GM19467 (cell line): ENCODE data around the gene SLC2A6.
"Not testable (repeated sequence)": the region's sequence is repeated elsewhere in the genome, so short reads cannot be mapped to it uniquely, and the experiment has no call there.

ENCODE experiments used
- ATAC-seq: cut with Tn5 transposase; IDR thresholded peaks from one replicate; pipeline ENCODE4 v1.9.1; 2021; ENCODE audit warnings: mild to moderate bottlenecking, moderate library complexity; ENCODE audit not compliant: unreplicated experiment

SLC2A6 gene

DNA sequence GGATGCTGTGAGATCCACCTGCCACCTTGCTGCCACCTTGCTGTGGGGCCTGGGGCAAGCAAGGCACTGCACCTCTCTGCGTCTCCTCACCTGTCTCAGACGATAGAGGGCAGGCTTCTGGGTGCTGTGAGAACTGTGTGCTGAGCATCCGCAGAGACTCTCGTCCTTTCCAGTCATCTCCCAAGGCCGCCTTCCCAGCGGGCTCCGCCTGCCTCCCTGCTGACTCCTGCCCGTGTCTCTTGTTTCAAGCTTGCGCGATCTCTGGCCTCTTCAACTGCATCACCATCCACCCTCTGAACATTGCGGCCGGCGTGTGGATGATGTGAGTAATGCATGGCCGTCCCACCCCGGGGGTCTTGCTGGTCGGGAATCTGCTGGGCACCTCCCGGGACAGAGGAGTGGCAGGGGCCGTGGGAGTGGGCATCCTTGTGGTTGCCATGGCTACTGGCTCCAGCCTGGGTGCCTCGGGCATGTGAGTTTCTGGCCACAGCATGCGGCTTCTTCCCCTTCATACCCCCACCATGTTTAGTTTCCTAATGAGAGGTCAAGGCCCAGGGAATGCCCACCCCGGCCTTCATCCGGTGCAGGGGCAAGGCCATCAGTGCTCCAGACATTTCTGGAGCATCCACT, 15.6 kb downstream of the SLC2A6 start:
- no peak for ATAC-seq

DNA sequence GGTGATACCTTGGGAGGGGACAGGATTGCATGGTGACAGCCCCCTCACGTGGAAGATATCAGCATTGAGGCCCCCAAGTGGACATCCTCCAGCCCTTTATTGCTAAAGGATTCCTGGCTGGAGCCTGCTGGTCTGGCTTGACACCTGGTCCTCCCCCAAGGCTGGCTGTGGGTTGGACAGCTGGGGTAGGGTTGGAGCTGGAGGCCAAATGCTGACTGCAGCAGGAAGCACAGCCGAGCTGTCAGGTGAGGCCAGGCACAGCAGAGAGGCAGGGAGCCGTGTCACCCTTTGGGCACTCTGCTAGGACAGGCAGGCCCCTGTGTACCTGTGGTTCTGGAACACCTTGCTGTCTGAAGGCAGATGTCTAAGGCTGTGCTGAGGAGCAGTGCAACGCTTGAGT, 16.9 kb downstream of the SLC2A6 start:
- no peak for ATAC-seq

DNA sequence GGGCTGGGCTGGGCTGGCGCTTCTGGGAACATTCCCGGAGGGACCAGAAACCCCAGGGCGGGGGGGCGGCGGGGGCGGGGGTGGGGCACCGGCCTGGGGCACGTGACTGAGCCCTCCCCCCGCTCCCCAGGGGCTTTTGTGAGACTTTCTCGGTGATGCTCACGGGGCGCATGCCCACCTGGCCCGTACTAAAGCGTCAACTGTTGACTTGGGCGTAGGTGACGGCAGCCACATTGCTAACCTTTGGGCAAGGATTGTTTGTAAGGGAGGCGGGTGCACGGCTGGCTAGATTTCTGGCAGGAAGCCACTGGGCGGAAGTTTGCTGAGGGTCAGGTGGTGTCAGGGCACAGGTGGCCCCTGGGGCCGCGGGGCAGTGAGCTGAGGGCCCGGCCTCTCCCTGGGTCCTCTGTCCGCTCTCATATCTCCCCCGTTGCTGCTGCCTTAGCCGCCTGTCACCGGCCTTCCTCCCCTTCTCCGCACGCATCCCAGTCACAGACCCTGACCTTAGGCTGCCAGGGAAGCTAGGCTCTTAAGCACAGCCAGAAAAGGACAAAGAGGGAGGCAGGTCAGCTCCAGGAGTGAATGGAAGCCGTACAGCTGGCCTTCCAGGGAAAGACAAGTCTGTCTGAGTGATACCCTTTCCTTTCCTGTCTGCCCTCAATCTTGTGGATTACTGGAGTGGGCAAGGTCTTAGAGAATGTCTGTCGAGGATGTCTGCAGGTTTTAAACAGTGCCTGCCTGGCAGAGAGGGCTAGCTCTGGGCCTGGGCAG, 18.3 kb downstream of the SLC2A6 start:
- ATAC-seq: peak; percentile 14

DNA sequence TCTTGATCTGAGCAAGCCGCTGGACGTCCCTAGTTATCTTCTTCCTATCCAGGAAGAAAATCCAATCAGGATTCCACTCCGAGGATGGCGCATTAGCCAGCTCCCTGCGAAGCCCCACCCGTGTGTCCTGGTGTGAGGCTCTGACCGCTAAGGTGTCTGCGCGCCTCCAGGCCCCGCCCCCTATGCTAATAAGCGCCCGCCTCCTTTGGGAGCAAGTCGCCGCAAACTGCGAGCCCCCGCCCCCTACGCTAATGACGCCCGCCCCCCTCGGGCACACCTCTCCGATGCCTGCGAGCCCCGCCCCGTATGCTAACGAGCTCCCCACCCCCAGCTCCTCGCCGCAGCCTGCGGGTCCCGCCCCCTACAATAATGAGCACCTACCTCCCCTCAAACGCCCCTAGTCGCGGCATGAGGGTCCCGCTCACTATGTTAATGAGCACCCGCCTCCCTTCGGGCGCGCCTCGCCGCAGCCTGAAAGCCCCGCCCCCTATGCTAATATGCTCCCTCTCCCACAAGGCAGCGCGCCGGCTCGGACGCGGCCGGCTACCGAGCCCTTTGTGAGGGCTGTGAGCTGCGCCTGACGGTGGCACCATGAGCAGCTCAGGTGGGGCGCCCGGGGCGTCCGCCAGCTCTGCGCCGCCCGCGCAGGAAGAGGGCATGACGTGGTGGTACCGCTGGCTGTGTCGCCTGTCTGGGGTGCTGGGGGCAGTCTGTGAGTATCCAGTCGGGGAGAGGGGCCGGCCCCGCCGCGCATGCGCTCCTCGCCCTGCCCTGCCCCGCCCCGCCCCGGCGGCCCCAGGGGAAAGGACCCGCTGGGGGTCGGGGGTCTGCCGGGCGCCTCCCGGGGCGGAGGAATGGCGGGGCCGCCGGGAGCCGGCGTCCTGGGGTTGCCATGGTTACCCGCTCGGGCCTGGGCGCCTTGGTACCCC, 19.2 kb downstream of the SLC2A6 start, which contains the start of gene CACFD1:
Gene CACFD1, plus strand, starts transcription at position 503 of the 929 bp plus-strand sequence. Its CDS starts 89 bp downstream, at position 592.
- ATAC-seq: peak; percentile 69

DNA sequence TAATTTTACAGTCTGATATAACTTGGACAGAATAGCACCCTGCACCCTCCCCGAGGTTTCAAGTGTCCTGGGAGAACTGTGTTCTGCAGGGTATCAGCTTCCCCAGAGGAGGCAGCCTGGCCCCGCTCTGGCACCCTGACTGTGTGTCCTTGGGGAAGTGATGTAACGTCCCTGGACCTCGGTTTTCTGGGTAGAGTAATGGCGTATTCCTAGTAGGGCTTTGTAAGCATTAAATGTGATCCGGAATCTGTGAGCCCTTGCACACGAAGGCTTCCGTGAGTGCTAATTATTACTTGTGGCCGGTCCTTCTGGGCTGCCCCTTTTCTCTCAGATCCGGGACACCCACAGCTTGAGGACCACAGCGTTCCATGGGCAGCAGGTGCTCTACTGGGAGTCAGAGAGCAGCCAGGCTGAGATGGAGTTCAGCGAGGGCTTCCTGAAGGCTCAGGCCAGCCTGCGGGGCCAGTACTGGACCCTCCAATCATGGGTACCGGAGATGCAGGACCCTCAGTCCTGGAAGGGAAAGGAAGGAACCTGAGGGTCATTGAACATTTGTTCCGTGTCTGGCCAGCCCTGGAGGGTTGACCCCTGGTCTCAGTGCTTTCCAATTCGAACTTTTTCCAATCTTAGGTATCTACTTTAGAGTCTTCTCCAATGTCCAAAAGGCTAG, 20.1 kb downstream of the SLC2A6 start:
- ATAC-seq: no peak

DNA sequence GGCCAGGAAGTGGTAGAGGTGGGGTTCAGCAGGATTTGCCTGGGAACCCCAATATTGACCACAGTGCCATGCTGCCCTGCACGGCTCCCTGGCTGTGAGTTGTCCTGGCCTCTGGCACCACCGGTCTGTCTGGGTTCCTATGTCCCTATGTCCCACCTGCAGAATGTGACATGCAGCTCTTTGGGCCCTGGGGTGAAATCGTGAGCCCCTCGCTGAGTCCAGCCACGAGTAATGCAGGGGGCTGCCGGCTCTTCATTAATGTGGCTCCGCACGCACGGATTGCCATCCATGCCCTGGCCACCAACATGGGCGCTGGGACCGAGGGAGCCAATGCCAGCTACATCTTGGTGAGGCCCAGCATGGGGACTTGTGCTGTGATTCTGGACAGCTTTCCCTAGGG, 21.2 kb downstream of the SLC2A6 start:
- ATAC-seq: no peak

DNA sequence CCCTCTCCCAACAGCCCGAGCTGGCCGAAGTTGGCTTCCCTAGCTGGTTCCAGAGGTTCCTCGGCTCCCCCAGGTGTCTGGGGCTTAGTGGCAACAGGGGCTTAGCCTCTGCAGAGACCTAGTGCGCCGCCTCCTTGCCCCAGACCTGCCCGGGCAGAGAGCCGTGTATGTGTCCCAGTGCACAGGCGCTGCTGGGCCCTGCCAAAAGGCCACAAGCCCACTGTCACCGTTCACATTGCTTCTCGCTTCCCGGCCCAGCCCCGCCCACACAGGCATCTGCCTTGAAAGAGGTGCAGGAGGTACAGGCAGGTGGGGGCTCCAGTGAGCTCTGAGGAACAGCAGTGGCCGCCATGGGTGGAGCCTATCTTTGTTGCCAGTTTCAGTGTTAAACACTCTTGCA, 21.7 kb downstream of the SLC2A6 start:
- no peak for ATAC-seq

DNA sequence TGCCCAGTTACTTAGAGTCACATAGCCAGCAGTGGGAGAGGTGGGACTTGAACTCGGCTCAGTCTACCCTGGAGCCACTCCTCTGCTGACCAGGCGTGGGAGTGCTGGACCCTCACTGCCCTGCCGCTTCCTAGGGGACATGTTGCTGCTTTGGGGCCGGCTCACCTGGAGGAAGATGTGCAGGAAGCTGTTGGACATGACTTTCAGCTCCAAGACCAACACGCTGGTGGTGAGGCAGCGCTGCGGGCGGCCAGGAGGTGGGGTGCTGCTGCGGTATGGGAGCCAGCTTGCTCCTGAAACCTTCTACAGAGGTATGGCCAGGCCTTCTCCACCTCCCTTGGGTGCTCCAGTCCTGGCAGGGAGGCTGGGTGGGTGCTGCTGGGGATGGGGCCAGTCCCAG, 22.5 kb downstream of the SLC2A6 start:
- no peak for ATAC-seq

DNA sequence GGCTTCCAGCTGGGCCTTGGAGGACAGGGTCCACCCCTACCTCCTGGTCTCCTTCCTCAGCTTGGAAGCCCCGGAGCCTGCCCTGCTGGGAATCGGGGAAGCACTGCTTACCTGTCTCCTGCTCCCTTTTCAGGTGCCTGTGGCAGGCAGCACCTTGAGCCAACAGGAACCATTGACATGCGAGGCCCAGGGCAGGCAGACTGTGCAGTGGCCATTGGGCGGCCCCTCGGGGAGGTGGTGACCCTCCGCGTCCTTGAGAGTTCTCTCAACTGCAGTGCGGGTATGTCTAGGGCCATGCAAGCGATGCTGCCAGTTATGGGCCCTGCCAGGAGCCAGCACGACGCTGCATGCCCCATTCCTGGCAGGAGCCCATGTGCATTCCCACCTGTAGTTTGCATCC, 23.0 kb downstream of the SLC2A6 start:
- ATAC-seq: no peak

DNA sequence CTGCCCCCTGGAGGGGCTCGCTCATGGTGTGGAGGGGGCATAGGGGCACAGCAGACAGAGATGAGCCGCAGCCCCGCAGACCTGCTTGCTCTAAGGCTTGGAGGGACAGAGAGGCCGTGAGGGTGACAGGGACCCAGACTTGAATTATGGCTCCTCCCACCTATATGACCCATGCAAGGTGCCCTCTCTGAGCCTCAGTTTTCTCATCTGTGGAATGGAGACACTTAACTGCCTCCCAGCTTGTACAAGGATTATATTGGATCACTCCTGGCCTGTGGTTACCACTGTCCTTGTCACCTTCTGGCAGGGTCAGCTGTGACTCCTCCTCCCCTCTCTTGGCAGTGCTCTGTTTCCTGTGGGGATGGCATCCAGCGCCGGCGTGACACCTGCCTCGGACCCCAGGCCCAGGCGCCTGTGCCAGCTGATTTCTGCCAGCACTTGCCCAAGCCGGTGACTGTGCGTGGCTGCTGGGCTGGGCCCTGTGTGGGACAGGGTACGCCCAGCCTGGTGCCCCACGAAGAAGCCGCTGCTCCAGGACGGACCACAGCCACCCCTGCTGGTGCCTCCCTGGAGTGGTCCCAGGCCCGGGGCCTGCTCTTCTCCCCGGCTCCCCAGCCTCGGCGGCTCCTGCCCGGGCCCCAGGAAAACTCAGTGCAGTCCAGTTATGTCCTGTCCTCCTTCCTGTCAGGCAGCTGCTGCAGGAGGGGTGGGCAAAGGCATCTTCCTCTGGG, 23.8 kb downstream of the SLC2A6 start:
- ATAC-seq: no peak

DNA sequence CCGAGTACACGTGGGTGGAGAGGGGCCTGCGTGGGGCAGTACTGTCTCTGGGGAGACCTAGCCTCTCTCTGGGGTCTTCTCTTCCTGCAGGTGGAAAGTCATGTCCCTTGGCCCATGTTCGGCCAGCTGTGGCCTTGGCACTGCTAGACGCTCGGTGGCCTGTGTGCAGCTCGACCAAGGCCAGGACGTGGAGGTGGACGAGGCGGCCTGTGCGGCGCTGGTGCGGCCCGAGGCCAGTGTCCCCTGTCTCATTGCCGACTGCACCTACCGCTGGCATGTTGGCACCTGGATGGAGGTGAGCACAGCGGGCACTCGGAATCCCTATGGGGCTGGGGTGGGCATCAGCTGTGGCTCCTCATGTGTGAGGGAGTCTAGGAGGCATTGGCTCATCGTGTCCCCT, 24.6 kb downstream of the SLC2A6 start:
- no peak for ATAC-seq

DNA sequence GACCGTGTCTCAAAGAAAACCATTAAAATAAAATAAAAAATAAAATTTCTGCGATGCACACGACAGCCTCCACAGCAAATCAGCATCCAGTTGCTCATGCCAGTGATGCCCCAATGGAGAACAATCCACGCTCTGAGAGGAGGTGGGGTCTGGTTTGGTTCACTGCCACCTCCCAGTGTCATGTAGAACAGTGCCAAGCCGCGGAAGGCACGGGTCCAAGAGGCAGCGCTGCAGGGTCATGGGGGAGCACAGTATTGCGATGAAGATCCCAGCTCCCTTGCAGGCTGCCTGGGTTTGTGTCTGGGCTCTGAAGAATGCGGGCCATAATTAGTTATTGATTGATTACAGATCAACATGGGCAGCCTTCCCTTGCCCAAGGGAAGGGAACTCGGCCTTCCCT, 25.2 kb downstream of the SLC2A6 start:
- ATAC-seq: no peak

DNA sequence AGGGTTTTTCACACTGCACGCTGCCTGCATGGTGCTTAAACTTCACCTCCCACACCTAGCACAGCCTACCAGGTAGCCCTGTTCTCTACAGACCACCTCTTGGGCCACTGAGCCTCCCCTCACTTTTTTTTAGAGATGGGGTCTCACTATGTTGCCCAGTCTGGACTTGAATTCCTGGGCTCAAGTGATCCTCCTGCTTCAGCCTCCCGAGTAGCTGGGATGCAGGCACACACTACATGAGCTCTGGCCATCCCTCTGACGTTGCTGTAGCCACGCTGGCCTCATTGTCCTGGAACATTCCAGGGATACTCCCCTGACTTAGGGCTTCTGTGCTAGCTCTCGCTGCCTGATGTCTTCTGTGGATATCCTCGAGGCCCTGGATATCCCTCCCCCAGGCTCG, 26.3 kb downstream of the SLC2A6 start:
- ATAC-seq: no peak

DNA sequence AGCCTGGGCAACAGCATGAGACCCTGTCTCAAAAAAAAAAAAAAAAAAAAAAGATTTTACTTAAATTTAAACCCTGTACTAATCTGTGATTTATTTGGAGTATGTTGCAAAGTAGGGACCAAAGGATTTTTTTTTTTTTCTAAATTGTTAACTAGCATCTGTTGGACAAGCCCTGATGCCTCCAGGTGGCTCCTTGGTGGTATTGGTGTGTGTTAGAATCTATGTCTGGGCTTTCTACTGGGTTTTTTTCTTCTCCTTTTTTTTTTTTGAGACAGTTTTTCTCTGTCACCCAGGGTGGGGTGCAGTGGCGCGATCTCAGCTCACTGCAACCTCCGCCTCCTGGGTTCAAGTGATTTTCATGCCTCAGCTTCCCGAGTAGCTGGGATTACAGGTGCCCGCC, 27.0 kb downstream of the SLC2A6 start:
- ATAC-seq: not testable (repeated sequence)

DNA sequence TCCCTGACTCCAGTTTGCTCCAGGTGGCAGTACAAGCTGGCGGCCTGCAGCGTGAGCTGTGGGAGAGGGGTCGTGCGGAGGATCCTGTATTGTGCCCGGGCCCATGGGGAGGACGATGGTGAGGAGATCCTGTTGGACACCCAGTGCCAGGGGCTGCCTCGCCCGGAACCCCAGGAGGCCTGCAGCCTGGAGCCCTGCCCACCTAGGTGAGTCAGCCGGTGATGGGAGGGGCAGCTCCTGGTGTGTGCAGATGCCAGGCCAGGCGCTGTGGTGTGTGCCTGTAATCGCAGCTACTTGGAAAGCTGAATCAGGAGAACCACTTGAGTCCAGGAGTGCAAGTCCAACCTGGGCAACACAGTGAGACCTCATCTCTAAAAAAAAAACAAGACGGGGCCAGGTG, 29.1 kb downstream of the SLC2A6 start:
- no peak for ATAC-seq

DNA sequence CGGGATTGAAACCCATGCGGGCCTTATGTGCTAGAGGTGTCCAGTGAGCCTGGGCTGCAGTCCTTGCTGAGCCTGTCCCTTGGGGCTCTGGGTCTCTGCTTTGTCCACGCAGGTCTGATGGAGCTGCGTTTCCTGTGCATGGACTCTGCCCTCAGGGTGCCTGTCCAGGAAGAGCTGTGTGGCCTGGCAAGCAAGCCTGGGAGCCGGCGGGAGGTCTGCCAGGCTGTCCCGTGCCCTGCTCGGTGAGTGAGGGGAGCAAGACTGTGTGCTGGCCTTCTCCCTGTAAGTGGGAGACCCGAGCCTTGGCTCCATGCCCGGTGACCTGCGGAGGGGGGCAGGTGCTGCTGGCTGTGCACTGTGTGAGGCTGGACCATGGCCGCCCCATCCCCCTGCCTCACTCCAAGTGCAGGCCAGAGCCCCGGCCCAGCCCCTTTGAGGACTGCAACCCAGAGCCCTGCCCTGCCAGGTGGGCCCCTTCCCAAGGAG, 30.4 kb downstream of the SLC2A6 start:
- no peak for ATAC-seq

DNA sequence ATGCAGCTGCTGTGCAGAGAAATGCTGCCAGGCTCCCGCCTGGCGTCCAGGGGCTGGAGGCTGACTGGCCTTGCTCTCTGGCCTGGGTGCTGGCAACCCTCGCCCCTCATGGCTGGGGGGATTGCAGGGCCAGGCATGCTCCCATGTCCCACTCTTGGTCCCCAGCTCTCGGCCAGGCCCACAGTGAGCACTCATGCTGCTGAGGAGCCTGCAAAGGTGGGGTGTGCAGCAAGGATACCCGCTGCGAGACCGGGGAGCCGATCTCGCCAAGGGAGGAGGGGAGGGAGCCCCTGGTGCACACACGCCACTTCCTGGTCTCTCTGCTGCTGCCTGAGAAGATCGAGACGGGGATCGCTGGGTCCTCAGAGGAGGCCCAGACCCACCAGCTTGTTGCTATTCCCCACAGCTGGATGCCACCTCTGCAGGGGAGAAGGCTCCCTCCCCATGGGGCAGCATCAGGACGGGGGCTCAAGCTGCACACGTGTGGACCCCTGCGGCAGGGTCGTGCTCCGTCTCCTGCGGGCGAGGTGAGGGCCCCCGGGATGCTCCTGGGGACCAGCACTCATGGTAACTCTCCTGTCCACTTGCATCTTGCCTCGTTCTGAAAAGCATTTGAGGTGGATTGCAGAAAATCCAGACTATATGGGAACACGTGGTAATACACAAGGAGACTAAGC, 33.5 kb downstream of the SLC2A6 start:
- no peak for ATAC-seq

DNA sequence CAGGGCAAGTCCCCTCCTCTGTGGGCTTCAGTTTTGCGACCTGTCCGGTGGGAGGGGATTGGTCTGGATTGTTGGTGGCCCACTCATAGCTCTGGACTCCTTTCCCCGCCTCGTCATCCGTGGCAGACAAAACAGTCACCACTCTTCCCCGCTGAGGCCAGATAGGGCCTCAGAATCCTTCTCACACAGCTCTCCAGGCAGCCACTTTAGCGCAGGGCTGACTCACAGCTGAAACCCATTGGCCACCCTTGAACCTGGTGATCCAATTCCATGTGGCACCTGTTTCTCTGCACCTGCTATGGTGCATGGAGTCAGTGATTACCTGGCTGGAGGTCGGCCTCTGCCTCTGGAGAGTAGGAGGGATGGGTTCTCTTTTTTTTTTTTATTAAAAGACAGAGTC, 34.9 kb downstream of the SLC2A6 start:
- no peak for ATAC-seq

DNA sequence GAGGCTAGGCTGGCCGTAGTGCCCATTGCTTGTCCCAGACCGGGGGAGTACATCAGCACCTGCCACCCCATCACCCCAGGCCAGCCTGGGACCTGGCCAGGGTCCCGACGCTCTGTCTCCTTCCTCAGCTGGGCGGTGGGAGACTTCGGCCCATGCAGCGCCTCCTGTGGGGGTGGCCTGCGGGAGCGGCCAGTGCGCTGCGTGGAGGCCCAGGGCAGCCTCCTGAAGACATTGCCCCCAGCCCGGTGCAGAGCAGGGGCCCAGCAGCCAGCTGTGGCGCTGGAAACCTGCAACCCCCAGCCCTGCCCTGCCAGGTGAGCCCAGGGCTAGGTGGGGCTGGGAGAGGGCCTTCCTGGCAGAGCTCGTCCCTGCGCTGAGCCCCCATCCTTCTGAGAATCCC, 35.7 kb downstream of the SLC2A6 start:
- no peak for ATAC-seq

DNA sequence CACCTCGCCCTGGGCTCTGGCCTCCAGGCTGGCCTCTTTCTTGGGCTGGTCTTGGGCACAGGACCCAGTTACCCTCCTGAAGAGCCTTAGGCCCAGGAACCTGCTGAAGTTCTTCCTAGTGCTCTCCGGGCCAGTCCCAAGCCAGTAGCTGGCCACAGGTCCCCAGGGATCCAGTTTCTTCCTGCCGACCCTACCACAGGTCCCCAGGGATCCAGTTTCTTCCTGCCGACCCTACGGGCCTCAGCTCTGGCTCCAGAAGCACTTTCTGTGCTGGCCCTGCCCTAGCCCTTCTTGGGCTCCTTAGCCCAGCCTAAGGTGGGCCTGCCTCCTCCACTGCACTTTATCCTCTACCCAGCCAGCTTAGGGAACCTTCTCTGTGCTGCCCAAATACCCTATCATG, 37.3 kb downstream of the SLC2A6 start:
- ATAC-seq: no peak
